GM18951 (cell line): ENCODE data around the gene CLRN1.

Experiments
- POLR2A ChIP-seq: IDR thresholded peaks from 4 replicates; pipeline ENCODE4 v1.6.1; 2011; ENCODE audit warnings: mild to moderate bottlenecking; ENCODE audit not compliant: insufficient read length, insufficient read depth; ENCODE audit errors: extremely low read depth
- in situ Hi-C: fragments of 300-500 bp; cut with MboI; formaldehyde crosslinking; loops from one replicate; pipeline ENCODE4 v1.12.0; 2022; ENCODE audit warnings: low sequenced_read_pairs, mixed read lengths, inconsistent platforms; ENCODE audit not compliant: unreplicated experiment

CLRN1 gene

DNA sequence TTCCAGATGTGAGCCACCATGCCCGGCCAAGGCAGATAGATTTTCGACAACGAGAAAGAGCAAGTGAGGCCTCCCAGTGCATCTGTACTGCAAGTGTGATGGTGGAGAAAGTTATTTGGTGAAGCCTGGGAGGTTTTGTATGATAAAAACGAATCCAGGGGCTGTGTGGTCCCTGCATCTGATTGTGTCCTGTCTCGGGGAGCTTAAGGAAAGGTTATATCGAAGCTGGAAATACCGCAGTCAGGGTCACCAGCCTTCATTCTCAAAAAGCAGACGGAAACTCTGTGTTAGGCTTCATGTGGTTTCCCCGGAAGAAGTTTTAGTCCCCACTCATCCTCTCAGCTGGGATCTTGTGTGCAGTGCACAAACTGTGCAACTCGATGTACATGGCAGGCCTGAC lies 70.7 kb downstream of the CLRN1 start:
- in situ Hi-C loops: no loop called here
- TF ChIP-seq POLR2A: no peak

DNA sequence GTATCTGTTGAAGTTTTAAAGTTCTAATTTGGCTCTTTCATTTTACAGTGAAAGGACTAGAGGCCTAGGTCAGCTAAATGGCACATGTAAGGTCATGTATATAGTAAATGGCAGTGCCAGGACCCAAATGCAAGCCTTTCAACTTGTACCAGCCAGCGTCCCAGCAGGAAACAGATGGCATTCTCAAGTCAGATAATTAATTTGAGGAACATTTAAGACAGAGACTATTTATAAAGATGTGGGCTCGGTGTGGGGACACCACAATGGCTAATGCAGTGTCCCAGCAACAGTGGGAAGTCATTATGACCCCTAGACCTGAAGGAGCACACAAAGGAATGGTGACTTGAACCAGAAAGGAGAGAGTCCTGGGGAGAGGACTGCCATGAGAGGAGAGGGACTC lies 73.4 kb downstream of the CLRN1 start:
- in situ Hi-C loops: no loop called here
- no peak for TF ChIP-seq POLR2A

DNA sequence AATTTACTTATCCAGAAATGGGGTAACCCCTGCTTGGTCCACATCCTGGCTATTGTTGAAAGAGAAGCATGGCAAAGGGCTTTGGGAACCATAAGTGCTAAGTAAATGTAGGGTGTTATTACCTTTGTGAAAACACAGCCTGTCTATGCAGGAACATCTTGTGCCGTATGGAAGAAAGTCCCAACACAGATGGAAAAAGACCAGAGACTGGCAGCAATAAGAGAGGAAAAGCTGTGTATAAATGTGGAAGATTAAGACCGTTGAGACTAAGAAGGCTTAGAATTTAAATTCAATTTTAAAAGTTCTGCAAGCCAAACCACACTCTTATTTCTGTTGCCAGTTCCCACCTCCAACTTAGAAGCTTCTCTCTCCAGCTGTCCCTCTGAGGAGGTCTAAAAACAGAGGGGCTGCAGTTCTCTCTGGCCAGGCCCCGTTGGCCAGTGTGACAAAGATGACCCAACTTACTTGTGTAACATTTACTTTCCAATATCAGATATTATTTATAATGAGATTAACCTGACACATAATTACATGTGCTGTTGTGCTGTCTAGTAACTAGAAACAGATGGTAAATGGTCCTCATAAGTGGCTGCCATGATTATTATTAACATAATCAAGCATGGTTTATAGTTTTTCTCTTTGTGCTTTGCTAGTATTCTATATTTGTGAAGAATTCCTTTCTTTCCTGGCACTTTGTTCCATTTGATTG lies 74.3 kb downstream of the CLRN1 start:
- in situ Hi-C loops: no loop called here
- no peak for TF ChIP-seq POLR2A

DNA sequence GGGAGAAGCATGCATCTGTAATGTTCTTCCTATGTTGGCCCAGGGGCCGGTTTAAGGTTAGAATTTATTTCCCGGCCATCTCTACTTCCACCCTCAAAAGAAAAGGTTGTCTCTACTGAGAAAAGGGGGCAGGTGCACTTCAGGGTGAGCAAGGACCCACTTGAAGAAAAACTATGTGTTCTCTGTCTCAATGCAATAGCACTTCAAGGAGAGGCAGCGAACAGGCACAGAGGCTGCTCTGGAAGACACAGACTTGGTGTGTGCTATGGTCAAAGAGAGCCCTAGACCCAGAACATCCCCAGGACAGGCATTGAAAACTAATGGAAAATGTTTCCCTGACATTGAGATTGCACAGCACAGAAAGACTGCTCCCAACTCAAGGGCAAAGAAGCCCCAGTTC lies 74.9 kb downstream of the CLRN1 start:
- TF ChIP-seq POLR2A: no peak
- in situ Hi-C loops: no loop called here

DNA sequence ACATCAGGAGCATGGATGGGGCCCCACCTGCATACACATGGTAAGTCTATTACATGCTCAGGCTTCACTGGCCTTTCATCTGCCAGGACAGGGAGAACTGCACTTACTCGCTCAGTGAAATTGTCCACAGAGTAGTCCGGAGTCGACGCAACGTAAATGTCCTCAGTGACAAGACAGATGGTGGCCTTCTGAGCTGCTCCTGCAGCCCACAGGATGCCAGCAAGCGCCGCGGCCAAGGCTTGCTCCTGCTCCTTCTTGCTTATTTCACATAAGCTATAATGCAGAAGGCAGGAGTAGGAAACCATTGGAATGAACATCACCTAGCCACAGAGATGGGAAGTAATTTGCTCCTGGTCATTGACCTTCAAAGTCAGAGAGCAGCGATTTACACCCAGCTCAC lies 81.7 kb downstream of the CLRN1 start:
- no peak for TF ChIP-seq POLR2A
- in situ Hi-C loops: no loop called here

DNA sequence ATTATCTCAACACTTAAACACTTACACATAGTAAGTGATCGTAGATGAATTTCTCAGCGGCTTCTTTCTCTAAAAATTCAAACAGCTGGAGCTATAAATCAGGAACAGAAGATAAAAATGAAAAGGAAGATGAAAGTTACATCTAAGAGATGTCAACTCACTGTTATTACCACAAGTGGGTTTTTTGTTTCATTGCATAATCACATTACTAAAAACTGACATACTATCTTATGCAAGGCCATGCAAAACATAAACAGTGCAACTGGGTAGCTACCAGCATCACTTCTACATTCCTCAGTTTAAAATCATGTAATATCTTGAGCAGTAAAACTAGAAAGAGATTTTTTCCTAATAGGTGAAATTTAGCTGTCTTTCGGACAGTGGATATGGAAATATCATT lies 82.2 kb downstream of the CLRN1 start:
- in situ Hi-C loops: no loop called here
- no peak for TF ChIP-seq POLR2A

DNA sequence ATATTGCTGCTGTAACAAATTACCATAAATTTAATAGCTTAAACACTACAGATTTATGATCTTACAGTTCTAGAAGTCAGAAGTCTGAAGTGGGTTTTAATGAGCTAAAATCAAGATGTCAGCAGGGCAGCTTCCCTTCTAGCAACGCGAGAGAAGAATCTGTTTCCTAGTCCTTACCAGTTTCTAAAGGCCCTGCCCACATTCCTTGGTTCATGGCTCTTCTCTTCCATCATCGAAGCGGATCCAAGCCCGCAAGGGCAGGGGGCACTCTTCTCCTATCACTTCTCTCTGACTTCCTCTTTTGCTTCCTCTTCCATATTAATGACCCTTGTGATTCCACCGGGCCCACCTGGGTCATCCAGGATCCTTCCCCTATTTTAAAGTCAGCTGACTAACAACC lies 83.4 kb downstream of the CLRN1 start:
- no peak for TF ChIP-seq POLR2A
- in situ Hi-C loops: no loop called here

DNA sequence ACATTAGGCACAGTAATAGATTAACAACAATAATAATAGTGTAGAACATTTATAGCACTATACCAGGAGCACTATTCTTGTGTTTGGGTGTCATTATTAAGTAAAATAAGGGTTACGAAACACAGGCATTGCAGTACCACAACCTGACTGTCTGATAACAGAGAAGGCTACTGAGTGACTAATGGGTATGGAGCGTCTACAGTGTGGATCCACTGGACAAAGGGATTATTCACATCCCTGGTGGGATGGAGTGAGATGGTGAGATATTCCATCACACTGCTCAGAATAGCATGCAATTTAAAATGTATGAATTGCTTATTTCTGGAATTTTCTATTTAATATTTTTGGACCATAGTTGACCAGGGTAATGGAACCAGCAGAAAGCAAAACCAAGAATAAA lies 85.5 kb downstream of the CLRN1 start:
- in situ Hi-C loops: no loop called here
- TF ChIP-seq POLR2A: no peak

DNA sequence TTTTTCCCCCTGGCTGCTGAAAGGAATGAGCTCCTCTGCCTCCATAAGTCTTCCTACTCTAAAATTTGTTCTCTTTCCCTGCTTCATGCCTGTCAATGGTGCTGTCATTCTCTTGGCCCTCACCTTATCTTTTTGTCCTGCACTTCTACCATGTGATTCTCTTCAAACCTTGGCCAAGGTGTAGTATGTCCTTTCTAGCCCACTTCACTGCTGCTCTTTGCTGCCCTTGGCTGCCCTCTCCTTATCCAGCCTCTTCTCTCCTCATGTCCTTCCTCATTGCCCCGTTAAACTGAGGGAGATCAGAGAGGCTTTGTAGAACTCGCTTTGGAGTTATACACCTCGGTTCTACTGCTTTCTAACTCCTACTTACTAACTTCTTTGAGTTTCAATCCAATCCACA lies 87.0 kb downstream of the CLRN1 start:
- TF ChIP-seq POLR2A: no peak
- in situ Hi-C loops: no loop called here

DNA sequence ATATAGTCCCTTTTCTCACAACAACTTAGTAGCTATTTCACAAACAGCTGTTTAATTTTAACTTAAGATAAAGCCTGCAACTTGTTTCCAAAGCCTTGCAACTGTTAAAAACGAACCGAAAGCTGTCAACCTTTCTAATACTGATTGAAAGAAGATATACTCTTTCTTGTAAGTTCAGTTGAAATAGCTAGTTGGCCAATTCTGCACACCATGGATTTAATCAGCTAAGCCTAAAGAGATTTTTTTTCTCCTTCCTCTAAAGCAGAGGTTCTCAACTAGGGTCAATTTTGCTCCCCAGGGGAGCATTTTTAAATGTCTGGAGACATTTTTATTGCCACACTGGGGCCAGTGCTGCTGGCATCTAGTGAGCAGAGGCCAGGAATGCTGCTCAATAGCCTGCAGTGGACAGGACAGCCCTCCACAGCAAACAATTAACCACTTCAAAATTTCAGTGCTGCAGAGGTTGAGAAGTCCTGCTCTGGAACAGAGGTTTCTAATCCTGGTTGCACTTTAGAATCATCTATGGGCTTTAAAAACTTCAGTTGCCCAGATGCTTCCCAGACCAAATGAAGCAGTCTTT lies 93.4 kb downstream of the CLRN1 start:
- in situ Hi-C loops: no loop called here
- TF ChIP-seq POLR2A: no peak

DNA sequence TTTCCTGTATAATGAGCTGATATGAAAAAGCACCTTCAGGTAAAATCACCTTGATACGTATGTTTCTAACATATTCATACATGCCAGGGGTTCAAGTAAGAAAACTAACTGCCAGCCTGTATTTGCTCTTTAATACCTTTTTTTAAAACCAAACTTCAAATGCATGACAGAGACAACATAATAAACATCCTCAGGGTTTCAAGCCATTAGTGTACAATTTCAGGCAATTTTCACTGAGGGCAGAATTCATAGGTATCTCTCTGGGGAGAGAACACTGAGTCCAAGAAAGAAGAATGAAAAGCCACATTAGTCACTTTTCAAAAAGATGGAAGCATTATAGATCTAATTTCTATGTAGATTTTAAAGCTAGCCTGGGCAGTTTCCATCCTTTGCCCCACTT lies 94.2 kb downstream of the CLRN1 start:
- no peak for TF ChIP-seq POLR2A
- in situ Hi-C loops: no loop called here

DNA sequence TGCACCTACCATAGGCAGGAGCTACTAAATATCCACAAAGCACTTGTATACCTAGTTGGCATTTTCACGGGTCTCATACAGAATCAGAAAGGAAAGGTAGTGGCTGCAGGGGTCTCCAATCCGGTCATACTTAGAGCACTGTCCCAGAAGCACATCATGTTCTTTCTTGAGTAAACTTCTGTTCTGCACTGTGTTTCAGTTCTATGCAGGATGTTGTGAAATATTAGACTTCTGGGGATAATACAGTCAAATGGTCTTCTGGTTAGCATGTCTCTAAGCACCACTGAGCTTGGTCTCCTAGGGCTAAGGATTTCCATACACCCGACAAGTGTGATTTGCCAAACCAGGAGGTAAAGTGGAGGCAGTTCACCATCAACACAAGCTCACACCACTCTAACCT lies 95.2 kb downstream of the CLRN1 start:
- in situ Hi-C loops: no loop called here
- no peak for TF ChIP-seq POLR2A

DNA sequence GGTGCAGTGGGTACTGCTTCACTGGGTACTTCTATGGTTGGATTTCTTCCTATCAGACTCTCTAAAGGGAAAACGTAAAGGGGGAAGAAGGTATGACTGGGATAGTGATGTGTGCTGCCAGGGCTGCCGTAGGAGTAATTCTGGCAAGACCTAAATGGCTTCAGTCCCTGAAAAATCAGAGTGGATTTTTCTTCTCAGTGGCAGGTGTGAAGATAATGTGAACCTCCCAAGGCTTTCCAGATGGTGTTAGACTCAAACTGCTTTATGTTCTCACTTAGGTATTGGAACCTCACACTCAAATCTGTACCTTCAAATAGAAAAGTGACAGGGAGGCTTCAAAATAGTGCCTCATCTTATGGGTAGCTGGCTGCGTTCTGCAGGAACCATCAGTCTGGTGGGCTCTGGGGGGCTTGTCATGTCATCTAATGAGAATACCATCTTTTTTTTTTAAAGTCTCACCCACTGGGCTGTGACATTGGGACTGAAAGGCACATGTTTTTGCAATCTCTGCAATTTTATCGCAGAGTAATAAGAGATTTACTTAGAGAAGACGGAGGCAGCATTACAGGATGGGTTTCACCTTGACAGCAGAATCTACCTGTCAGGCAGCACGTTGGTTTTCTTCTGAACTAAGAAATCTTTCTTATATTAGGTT lies 95.8 kb downstream of the CLRN1 start:
- in situ Hi-C loops: no loop called here
- no peak for TF ChIP-seq POLR2A
